K562 (cell line): Measurements from ENCODE around the gene TAF8. TPM values are rescaled to one million over a fixed set of nuclear protein-coding genes. Genes with fewer than 3 reads are reported as not detected.

Source experiments
- ATF6 ChIP-seq: sonication (generic); formaldehyde crosslinking; IDR thresholded peaks from 2 replicates; pipeline ENCODE4 v1.4.0; 2020; ENCODE audit warnings: mild to moderate bottlenecking, missing genetic modification reagents
- DLX4 ChIP-seq: fragments of 250-450 bp; sonication (Bioruptor Pico); IDR thresholded peaks from 2 replicates; pipeline ENCODE4 v1.6.1; 2021; ENCODE audit warnings: mild to moderate bottlenecking
- GTF2B ChIP-seq: IDR thresholded peaks from 2 replicates; pipeline ENCODE4 v1.6.1; 2011; ENCODE audit not compliant: insufficient read length; ENCODE audit errors: extremely low read depth
- GTF3C2 ChIP-seq: IDR thresholded peaks from 3 replicates; pipeline ENCODE4 v1.6.1; 2011; ENCODE audit warnings: borderline replicate concordance, mild to moderate bottlenecking, moderate library complexity; ENCODE audit not compliant: insufficient read length; ENCODE audit errors: extremely low read depth
- HDAC2 ChIP-seq: fragments of 450-650 bp; IDR thresholded peaks from 2 replicates; pipeline ENCODE4 v1.6.1; 2016; ENCODE audit warnings: mild to moderate bottlenecking
- HINFP ChIP-seq: fragments of 450-650 bp; conservative IDR thresholded peaks from 2 replicates; pipeline ENCODE4 v1.6.1; 2016; ENCODE audit warnings: missing genetic modification characterization, low read depth, mild to moderate bottlenecking, control low read depth, missing compliant biosample characterization
- HNRNPUL1 ChIP-seq: fragments of 200-400 bp; formaldehyde crosslinking; IDR thresholded peaks from 2 replicates; pipeline ENCODE4 v1.6.1; 2017; ENCODE audit warnings: low read length
- KHSRP ChIP-seq: fragments of 450-650 bp; IDR thresholded peaks from 2 replicates; pipeline ENCODE4 v1.6.1; 2017
- NR2C2 ChIP-seq, 2 experiments: fragments of 200-800 bp in 1 of 2; sonication (Bioruptor generic) in 1 of 2; sonication (generic) in 1 of 2; formaldehyde crosslinking in 1 of 2; IDR thresholded peaks; 2 replicates each; pipeline versions ENCODE4 v1.6.1 to v1.8.0; 2016 to 2022; ENCODE audit warnings: mild to moderate bottlenecking in 1 of 2, missing compliant biosample characterization in 1 of 2, missing genetic modification characterization in 1 of 2, missing genetic modification reagents in 1 of 2
- PCBP1 ChIP-seq: fragments of 200-400 bp; formaldehyde crosslinking; IDR thresholded peaks from 2 replicates; pipeline ENCODE4 v1.6.1; 2018; ENCODE audit warnings: mild to moderate bottlenecking, low read depth, low read length; ENCODE audit not compliant: poor library complexity, severe bottlenecking
- PHF20 ChIP-seq: fragments of 450-650 bp; IDR thresholded peaks from 2 replicates; pipeline ENCODE4 v1.6.1; 2018; ENCODE audit not compliant: partially characterized antibody
- PURB ChIP-seq: sonication (generic); formaldehyde crosslinking; IDR thresholded peaks from 2 replicates; pipeline ENCODE4 v1.9.0; 2021; ENCODE audit warnings: low read depth, mild to moderate bottlenecking, missing genetic modification reagents
- YY1 ChIP-seq, 3 experiments: IDR thresholded peaks; 2 replicates each; pipeline ENCODE4 v1.6.1; 2011; ENCODE audit warnings: low read length in 2 of 3, mild to moderate bottlenecking in 2 of 3, moderate library complexity in 2 of 3, borderline replicate concordance in 1 of 3, control low read depth in 1 of 3, low read depth in 1 of 3; ENCODE audit not compliant: insufficient read depth in 3 of 3, insufficient replicate concordance in 2 of 3, control insufficient read depth in 1 of 3, insufficient read length in 1 of 3; ENCODE audit errors: extremely low read depth in 1 of 3
- ZBTB5 ChIP-seq: fragments of 450-650 bp; IDR thresholded peaks from 2 replicates; pipeline ENCODE4 v1.6.1; 2017; ENCODE audit warnings: antibody characterized with exemption
- ZNF184 ChIP-seq: sonication (generic); formaldehyde crosslinking; IDR thresholded peaks from 2 replicates; pipeline ENCODE4 v1.5.0; 2020; ENCODE audit warnings: missing genetic modification reagents
- polyA plus RNA-seq, 8 experiments: library from polyadenylated mRNA; depleted of rRNA in 4 of 8; stranded (reverse) in 5 of 8; unstranded in 3 of 8; fragments of >200 nt; fragmentation: Nextera tagmentation in 2 of 8; fragmentation: Illumina TruSeq in 1 of 8; extraction: Ambion mirVana in 2 of 8; extraction: Trizol in 1 of 8; gene quantifications; 2 replicates each; pipeline versions ENCODE4 v1.2.1 to v1.2.3, GENCODE V29; 2011 to 2014; ENCODE audit warnings: inconsistent platforms in 1 of 8, missing spikeins in 1 of 8
- total RNA-seq, 7 experiments: library from RNA; depleted of rRNA in 6 of 7; stranded (reverse); fragments of >200 nt in 6 of 7; fragmentation: Illumina TruSeq in 2 of 7; extraction: Trizol in 2 of 7; gene quantifications; 2 replicates each; pipeline versions ENCODE4 v1.2.1 to v1.2.3, GENCODE V29; 2011 to 2021; ENCODE audit warnings: low replicate concordance in 1 of 7

Gene TAF8
- total and polyA plus RNA-seq, 9 of the 15 experiments (the other 6 are each of a cell fraction or from before 2014, with no cell fraction given), result 29.4 to 84.0 (median 52.6) TPM

GRCh38 chr6:42043787-42044475 lies 6.4 kb upstream of the TAF8 start (continued):
- TF ChIP-seq NR2C2 (CRISPR knock-in tag; IDR thresholded peaks at IDR 0.05) (no peak), NR2C2 (tag; IDR thresholded peaks at IDR 0.05) (no peak; the same call in 1 of the 2 replicates), KHSRP (no peak), GTF2B (no peak), GTF3C2 (no peak), HNRNPUL1 (no peak), HINFP (no peak), ATF6 (CRISPR knock-in tag) (no peak), ZBTB5 (peak; percentile 29; the same call in 1 of the 2 replicates), PURB (CRISPR knock-in tag) (no peak), PCBP1 (no peak), PHF20 (no peak), DLX4 (no peak), ZNF184 (CRISPR knock-in tag) (no peak), HDAC2 (no peak), YY1 (IDR thresholded peaks at IDR 0.05; ENCODE audit: borderline replicate concordance in 1 of 3, control insufficient read depth in 1 of 3, extremely low read depth in 1 of 3, insufficient read depth in 3 of 3, insufficient read length in 1 of 3, insufficient replicate concordance in 2 of 3, low read depth in 1 of 3, low read length in 2 of 3) (peak; percentile 10 to 44 (median 20))
